HEK293 (cell line): ENCODE measurements around the gene KCTD7.

Experiments
- CTCF ChIP-seq: fragments of 450-650 bp; formaldehyde crosslinking; IDR thresholded peaks from 2 replicates; pipeline ENCODE4 v1.5.1; 2016; ENCODE audit warnings: missing biosample characterization, missing genetic modification characterization
- SETDB1 ChIP-seq: IDR thresholded peaks from one replicate; pipeline ENCODE4 v1.6.1; 2017; ENCODE audit warnings: mild to moderate bottlenecking, low read length, moderate library complexity, mixed read lengths; ENCODE audit not compliant: insufficient read length
- ZFP41 ChIP-seq: fragments of 450-650 bp; formaldehyde crosslinking; IDR thresholded peaks from 2 replicates; pipeline ENCODE4 v1.5.1; 2016; ENCODE audit warnings: missing biosample characterization, missing genetic modification characterization, borderline replicate concordance
- ZNF174 ChIP-seq: fragments of 450-650 bp; formaldehyde crosslinking; IDR thresholded peaks from 2 replicates; pipeline ENCODE4 v1.5.0; 2017; ENCODE audit warnings: missing biosample characterization, mild to moderate bottlenecking, missing genetic modification characterization
- ZNF274 ChIP-seq, 2 experiments: fragments of 200-500 bp in 1 of 2; fragments of 450-650 bp in 1 of 2; sonication (Bioruptor generic) in 1 of 2; formaldehyde crosslinking in 1 of 2; IDR thresholded peaks; 2 replicates each; pipeline versions ENCODE4 v1.5.1 to v1.6.1; 2014 to 2016; ENCODE audit warnings: borderline replicate concordance in 1 of 2, inconsistent platforms in 1 of 2, low read length in 1 of 2, missing biosample characterization in 1 of 2, missing genetic modification characterization in 1 of 2
- ZNF416 ChIP-seq: fragments of 450-650 bp; formaldehyde crosslinking; IDR thresholded peaks from 2 replicates; pipeline ENCODE4 v1.5.1; 2016; ENCODE audit warnings: missing biosample characterization, missing genetic modification characterization
- ZNF513 ChIP-seq: fragments of 450-650 bp; IDR thresholded peaks from 2 replicates; pipeline ENCODE4 v1.5.1; 2018; ENCODE audit warnings: missing biosample characterization, missing genetic modification characterization
- ZNF549 ChIP-seq: fragments of 450-650 bp; IDR thresholded peaks from 2 replicates; pipeline ENCODE4 v1.5.1; 2018; ENCODE audit warnings: missing biosample characterization, missing genetic modification characterization, mild to moderate bottlenecking, inconsistent platforms, moderate library complexity
- ZNF560 ChIP-seq: fragments of 450-650 bp; formaldehyde crosslinking; IDR thresholded peaks from 2 replicates; pipeline ENCODE4 v1.5.1; 2017; ENCODE audit warnings: missing biosample characterization, missing genetic modification characterization, borderline replicate concordance
- ZNF701 ChIP-seq: fragments of 450-650 bp; formaldehyde crosslinking; IDR thresholded peaks from 2 replicates; pipeline ENCODE4 v1.5.1; 2016; ENCODE audit warnings: missing biosample characterization, missing genetic modification characterization
- ZNF777 ChIP-seq: fragments of 450-650 bp; formaldehyde crosslinking; IDR thresholded peaks from 2 replicates; pipeline ENCODE4 v1.5.1; 2017; ENCODE audit warnings: missing biosample characterization, missing genetic modification characterization, borderline replicate concordance
- TF ChIP-seq, protein P1 (sequence below): fragments of 450-650 bp; formaldehyde crosslinking; conservative IDR thresholded peaks from 2 replicates; pipeline ENCODE4 v1.5.1; 2016; ENCODE audit warnings: low read depth, missing biosample characterization, missing genetic modification characterization
- TF ChIP-seq, protein P2 (sequence below): IDR thresholded peaks from 2 replicates; pipeline ENCODE4 v1.6.1; 2011; ENCODE audit warnings: mild to moderate bottlenecking, low read depth, low read length, borderline replicate concordance

GRCh38 chr7:66681491-66682349 lies 53.0 kb downstream of the KCTD7 start:
- TF ChIP-seq CTCF (no peak), ZFP41 (tag by site-specific recombination) (no peak), ZNF513 (tag by site-specific recombination) (no peak), ZNF777 (tag by site-specific recombination) (no peak), ZNF560 (tag by site-specific recombination) (no peak), ZNF701 (tag by site-specific recombination) (no peak), ZNF549 (tag by site-specific recombination) (no peak), ZNF174 (no peak), ZNF416 (tag by site-specific recombination) (no peak), SETDB1 (no peak), ZNF274 (IDR thresholded peaks at IDR 0.05; ENCODE audit: low read length) (no peak), ZNF274 (tag by site-specific recombination; IDR thresholded peaks at IDR 0.05; ENCODE audit: borderline replicate concordance) (no peak)
- TF ChIP-seq, protein P1, sequence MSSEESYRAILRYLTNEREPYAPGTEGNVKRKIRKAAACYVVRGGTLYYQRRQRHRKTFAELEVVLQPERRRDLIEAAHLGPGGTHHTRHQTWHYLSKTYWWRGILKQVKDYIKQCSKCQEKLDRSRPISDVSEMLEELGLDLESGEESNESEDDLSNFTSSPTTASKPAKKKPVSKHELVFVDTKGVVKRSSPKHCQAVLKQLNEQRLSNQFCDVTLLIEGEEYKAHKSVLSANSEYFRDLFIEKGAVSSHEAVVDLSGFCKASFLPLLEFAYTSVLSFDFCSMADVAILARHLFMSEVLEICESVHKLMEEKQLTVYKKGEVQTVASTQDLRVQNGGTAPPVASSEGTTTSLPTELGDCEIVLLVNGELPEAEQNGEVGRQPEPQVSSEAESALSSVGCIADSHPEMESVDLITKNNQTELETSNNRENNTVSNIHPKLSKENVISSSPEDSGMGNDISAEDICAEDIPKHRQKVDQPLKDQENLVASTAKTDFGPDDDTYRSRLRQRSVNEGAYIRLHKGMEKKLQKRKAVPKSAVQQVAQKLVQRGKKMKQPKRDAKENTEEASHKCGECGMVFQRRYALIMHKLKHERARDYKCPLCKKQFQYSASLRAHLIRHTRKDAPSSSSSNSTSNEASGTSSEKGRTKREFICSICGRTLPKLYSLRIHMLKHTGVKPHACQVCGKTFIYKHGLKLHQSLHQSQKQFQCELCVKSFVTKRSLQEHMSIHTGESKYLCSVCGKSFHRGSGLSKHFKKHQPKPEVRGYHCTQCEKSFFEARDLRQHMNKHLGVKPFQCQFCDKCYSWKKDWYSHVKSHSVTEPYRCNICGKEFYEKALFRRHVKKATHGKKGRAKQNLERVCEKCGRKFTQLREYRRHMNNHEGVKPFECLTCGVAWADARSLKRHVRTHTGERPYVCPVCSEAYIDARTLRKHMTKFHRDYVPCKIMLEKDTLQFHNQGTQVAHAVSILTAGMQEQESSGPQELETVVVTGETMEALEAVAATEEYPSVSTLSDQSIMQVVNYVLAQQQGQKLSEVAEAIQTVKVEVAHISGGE (tag by site-specific recombination) = peak; percentile 87
- TF ChIP-seq, protein P2, sequence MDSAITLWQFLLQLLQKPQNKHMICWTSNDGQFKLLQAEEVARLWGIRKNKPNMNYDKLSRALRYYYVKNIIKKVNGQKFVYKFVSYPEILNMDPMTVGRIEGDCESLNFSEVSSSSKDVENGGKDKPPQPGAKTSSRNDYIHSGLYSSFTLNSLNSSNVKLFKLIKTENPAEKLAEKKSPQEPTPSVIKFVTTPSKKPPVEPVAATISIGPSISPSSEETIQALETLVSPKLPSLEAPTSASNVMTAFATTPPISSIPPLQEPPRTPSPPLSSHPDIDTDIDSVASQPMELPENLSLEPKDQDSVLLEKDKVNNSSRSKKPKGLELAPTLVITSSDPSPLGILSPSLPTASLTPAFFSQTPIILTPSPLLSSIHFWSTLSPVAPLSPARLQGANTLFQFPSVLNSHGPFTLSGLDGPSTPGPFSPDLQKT = no peak
